BLaER1 (cell line): ENCODE data around the gene URM1.
A peak's percentile ranks its signal among the peaks of the same experiment; 100 is the strongest.
"Not testable (repeated sequence)": the region's sequence is repeated elsewhere in the genome, so short reads cannot be mapped to it uniquely, and the experiment has no call there.

Experiments
- H3K27ac ChIP-seq: shearing (Covaris generic); formaldehyde crosslinking; 2 replicates; pipeline ENCODE4 v1.8.1; 2022
- H3K27me3 ChIP-seq: shearing (Covaris generic); formaldehyde crosslinking; 2 replicates; pipeline ENCODE4 v1.8.1; 2022
- H3K36me3 ChIP-seq: shearing (Covaris generic); formaldehyde crosslinking; 2 replicates; pipeline ENCODE4 v1.8.1; 2022
- H3K4me1 ChIP-seq: shearing (Covaris generic); formaldehyde crosslinking; 2 replicates; pipeline ENCODE4 v1.8.1; 2022
- H3K4me2 ChIP-seq: shearing (Covaris generic); formaldehyde crosslinking; 2 replicates; pipeline ENCODE4 v1.8.1; 2022
- H3K4me3 ChIP-seq: shearing (Covaris generic); formaldehyde crosslinking; 2 replicates; pipeline ENCODE4 v1.8.1; 2022
- H3K9ac ChIP-seq: shearing (Covaris generic); formaldehyde crosslinking; 2 replicates; pipeline ENCODE4 v1.8.1; 2022
- H3K9me3 ChIP-seq: shearing (Covaris generic); formaldehyde crosslinking; 2 replicates; pipeline ENCODE4 v1.8.1; 2022
- H4K20me1 ChIP-seq: shearing (Covaris generic); formaldehyde crosslinking; 2 replicates; pipeline ENCODE4 v1.8.1; 2022
- Cebpa-rat ChIP-seq: shearing (Covaris generic); IDR thresholded peaks from 2 replicates; pipeline ENCODE4 v1.8.1; 2022

The URM1 gene

DNA sequence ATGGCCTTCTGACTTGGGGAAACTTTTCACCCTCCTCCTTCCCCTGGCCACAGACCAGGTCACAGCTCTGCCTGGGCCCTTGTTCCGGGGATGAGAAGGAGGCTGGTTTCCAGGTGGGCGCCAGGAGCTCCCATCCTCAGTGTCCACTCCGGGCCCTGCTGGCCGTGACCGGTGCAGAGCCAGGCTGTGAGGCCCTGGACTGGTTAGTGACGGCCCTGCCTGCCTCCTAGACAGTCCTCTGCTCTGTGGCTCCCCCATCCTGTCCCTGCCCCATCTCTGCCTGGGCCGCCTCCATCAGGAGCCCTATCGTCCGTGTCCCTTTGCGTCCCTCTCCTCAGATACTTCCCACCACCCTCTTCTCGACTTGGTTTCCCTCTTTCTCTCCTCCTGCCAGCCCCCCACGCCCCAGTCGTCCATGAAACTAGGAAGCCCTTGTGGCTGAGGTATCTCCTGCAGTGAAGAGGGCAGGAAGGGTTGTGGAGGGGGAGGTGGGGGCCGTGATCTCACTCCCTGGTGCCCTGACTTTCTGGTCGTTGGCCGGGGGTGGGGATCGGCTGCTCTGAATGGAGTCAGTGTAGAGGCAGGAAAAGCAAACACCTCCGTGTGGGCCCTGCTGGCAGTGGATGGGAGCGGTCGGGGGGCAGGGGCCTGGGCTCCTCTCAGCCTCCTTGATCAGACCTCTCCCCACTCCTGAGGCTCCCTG is 34.1 kb downstream of the URM1 start:
- H3K27ac ChIP-seq: no peak overlapping the region
- H4K20me1 ChIP-seq: no peaks in the 10 kb centered on the region
- no peak overlapping the region for H3K4me3 ChIP-seq
- no peak overlapping the region for H3K9ac ChIP-seq
- no peak overlapping the region for H3K4me2 ChIP-seq
- no peaks in the 10 kb centered on the region for H3K9me3 ChIP-seq
- no peak for TF ChIP-seq Cebpa-rat
- H3K36me3 ChIP-seq: no peaks in the 10 kb centered on the region
- H3K4me1 ChIP-seq: peaks cover 18% of the 10 kb centered on the region; the same call in 1 of the 2 replicates
- no peaks in the 10 kb centered on the region for H3K27me3 ChIP-seq

DNA sequence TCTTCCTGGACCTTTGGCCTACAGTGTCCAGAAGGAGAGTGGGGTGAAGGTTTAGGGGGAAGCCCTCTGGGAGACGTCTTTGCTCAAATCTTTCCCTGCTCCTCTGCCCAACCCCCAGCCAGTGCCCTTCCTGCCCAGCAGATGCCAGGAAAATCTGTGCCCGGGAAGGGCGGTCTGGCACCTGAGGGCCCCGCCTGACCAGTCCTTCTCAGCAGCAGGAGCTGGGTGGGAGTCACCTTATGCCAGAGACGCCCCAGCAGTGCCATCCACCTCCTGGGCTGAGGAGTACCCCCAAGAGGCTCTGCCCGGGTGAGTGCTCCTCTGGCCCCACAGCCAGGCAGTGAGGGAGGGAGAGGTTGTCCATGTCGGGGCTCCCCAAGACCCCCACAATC is 34.6 kb downstream of the URM1 start:
- no peak for TF ChIP-seq Cebpa-rat
- Histone ChIP-seq H4K20me1 (no peaks in the 10 kb centered on the region), H3K27ac (no peak overlapping the region), H3K27me3 (no peaks in the 10 kb centered on the region), H3K4me1 (peaks cover 18% of the 10 kb centered on the region; the same call in 1 of the 2 replicates), H3K9me3 (no peaks in the 10 kb centered on the region), H3K9ac (no peak overlapping the region), H3K4me2 (no peak overlapping the region), H3K4me3 (no peak overlapping the region), H3K36me3 (no peaks in the 10 kb centered on the region)

DNA sequence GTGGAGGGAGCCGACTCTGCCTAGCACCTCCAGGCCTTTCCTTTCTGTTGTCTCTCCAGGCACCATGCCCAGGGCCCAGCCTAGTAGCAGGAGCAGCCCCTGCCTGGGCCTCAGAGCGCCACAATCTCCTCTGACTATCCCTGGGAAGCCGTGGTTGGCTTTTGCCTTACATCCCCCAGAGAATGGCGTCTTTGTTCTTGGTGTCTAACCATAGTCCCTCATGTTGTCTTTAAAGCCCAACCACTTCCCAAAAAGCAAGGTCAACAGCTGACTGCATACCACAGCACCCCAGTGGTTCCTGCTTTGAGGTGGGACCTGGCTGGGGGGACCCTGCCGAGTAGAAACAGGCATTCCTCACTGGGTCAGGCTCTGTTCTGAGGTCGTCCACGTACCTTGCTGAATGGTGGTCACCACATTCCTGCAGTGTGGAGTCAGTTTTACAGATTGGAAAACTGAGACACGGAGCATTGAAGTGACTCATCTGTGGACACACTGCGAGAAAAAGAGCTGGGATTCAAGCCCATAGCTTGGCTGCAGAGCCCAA is 35.7 kb downstream of the URM1 start:
- H3K9ac ChIP-seq: no peak overlapping the region
- no peaks in the 10 kb centered on the region for H4K20me1 ChIP-seq
- no peak overlapping the region for H3K27ac ChIP-seq
- H3K36me3 ChIP-seq: no peaks in the 10 kb centered on the region
- no peak overlapping the region for H3K4me3 ChIP-seq
- no peaks in the 10 kb centered on the region for H3K9me3 ChIP-seq
- TF ChIP-seq Cebpa-rat: no peak
- no peak overlapping the region for H3K4me2 ChIP-seq
- no peaks in the 10 kb centered on the region for H3K27me3 ChIP-seq
- peaks cover 24% of the 10 kb centered on the region for H3K4me1 ChIP-seq

DNA sequence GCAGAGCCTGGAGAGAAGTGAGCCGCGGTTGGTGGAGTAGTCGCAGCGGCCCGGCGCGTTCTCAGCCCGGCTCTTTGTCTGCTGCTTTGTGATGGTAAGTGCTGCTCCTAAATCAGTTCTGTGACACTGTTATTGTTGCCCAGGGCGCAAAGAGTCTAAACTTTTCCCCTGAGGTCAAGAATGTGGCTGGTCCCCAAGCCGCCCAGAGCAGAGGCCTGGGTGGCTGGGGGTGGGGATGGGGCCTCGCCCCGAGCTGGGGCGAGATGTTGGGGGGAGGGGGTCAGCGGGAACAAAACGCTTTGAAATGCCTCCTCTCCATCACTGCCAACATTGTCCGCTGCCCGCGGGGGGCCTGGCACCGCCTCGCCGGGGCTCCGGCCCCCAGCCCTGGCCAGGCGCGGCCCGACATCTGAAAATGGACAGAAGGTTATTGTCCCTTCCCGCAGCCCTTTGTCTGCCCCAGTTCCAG is 37.8 kb downstream of the URM1 start:
- Histone ChIP-seq H3K4me1 (peaks cover 31% of the 10 kb centered on the region), H3K27ac (no peak overlapping the region), H3K4me3 (no peak overlapping the region), H3K9ac (no peak overlapping the region), H4K20me1 (no peaks in the 10 kb centered on the region), H3K4me2 (no peak overlapping the region), H3K9me3 (no peaks in the 10 kb centered on the region), H3K36me3 (no peaks in the 10 kb centered on the region), H3K27me3 (no peaks in the 10 kb centered on the region)
- TF ChIP-seq Cebpa-rat: no peak

- Histone ChIP-seq H3K27me3 (no peaks in the 10 kb centered on the region), H3K36me3 (no peaks in the 10 kb centered on the region)
Observed at GRCh38 chr9:128409450-128409849, 38.3 kb downstream of the URM1 start.

DNA sequence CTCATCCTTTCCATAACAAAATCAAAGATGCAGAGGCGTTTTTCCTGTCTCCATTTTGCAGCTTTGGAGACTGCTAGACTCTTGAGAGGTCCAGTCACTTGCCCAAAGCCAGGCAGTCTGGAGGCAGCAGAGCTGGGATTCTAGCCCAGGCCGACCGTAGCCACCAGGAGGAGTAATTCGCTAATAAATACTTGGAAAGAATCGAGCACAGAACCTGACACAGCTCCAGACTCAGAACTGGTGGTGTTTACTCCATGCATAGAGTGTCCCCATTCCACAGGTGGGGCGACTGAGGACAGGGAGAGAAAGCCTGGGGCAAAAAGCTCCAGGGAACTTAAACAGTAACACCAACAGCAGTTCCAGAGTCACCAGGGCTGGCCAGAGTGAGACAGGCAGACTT is 38.8 kb downstream of the URM1 start:
- H3K9ac ChIP-seq: no peak overlapping the region
- H3K9me3 ChIP-seq: no peaks in the 10 kb centered on the region
- no peak for TF ChIP-seq Cebpa-rat
- H3K4me2 ChIP-seq: no peak overlapping the region
- H3K27ac ChIP-seq: no peak overlapping the region
- H3K4me3 ChIP-seq: no peak overlapping the region
- peaks cover 31% of the 10 kb centered on the region for H3K4me1 ChIP-seq
- no peaks in the 10 kb centered on the region for H3K27me3 ChIP-seq
- H4K20me1 ChIP-seq: no peaks in the 10 kb centered on the region
- no peaks in the 10 kb centered on the region for H3K36me3 ChIP-seq

More at GRCh38 chr9:128409450-128409849, 38.3 kb downstream of the URM1 start:
- Histone ChIP-seq H3K9ac (no peak overlapping the region), H3K9me3 (no peaks in the 10 kb centered on the region), H3K4me1 (peaks cover 31% of the 10 kb centered on the region), H3K4me3 (no peak overlapping the region), H4K20me1 (no peaks in the 10 kb centered on the region), H3K27ac (no peak overlapping the region), H3K4me2 (no peak overlapping the region)
- no peak for TF ChIP-seq Cebpa-rat

DNA sequence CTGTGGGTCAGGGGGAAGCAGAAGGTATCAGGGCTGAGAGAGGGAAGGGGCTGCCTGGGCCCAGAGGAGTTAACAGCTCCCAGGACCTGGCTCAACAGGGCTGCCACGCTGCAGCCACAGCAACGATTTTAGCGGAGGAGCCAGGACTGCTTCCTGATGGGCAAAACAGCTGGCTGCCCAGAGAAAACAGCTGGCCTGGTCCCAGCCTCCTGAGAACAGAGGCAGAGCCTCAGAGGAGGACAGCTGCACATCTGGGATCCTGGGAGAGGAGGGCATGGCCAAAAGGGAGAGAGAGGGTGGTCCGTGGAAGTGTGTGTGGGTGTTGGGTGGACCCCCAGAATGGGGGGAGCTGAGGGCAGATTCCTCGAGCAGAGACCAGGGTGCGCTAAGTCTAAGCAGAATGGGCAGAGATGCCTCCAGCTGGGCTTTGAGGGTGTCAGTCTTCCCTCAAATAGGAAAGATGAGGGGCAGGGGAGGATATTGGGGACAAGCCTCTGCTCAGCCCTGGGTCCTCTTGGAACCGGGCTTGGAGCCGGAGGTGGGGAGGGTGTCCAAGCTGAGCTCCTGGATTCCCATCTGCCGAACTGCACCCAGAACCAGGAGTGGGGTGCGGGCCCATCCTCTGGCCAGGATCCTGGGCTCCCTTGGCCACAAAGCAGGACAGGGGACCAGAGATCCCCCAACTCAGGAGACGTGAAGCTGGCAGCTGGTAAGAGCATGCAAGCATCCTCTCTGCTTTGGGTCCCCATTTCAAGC is 40.4 kb downstream of the URM1 start:
- TF ChIP-seq Cebpa-rat: no peak
- Histone ChIP-seq H3K36me3 (no peaks in the 10 kb centered on the region), H3K4me1 (peaks cover 37% of the 10 kb centered on the region), H3K4me2 (peak overlapping the region; percentile 43), H3K27ac (no peak overlapping the region), H3K9me3 (no peaks in the 10 kb centered on the region), H3K4me3 (no peak overlapping the region), H4K20me1 (no peaks in the 10 kb centered on the region), H3K9ac (no peak overlapping the region), H3K27me3 (no peaks in the 10 kb centered on the region)

DNA sequence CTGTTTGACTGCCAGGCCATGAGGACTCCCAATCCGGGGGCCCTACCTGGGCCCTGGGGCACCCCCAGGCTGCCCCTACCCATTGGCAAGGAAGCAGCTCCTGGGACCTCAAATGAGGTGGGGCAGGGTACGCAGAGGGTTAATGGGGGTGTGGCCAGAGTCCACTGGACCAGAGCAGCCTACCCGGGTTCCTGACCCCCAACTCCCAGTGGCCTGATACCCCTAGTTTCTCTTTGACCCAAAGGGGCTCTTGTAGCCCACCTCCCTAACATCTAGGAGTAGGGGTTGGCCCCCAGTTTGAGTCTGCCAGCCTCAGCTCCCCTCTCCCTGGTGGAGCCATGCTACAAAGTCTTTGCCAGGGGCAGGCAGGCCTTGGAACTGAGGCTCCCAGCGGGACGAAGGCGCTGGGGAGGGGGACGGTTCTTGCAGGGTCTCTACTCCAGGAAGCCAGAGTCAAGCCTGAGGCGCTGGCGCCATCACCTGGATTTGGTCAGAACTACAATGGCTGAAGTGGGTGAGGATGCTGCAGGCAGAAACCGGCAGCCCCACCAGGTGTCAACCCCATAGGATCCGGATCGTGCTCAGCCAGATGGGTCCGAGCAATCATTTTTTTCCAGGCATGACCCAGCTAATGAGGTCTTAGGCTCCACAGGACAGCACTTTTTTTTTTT is 41.1 kb downstream of the URM1 start:
- Histone ChIP-seq H3K4me1 (peaks cover 38% of the 10 kb centered on the region), H3K27me3 (no peaks in the 10 kb centered on the region), H3K4me3 (no peak overlapping the region), H3K36me3 (no peaks in the 10 kb centered on the region), H3K9ac (no peak overlapping the region), H3K4me2 (peak overlapping the region; percentile 43), H3K9me3 (no peaks in the 10 kb centered on the region), H4K20me1 (no peaks in the 10 kb centered on the region), H3K27ac (no peak overlapping the region)
- TF ChIP-seq Cebpa-rat: no peak

DNA sequence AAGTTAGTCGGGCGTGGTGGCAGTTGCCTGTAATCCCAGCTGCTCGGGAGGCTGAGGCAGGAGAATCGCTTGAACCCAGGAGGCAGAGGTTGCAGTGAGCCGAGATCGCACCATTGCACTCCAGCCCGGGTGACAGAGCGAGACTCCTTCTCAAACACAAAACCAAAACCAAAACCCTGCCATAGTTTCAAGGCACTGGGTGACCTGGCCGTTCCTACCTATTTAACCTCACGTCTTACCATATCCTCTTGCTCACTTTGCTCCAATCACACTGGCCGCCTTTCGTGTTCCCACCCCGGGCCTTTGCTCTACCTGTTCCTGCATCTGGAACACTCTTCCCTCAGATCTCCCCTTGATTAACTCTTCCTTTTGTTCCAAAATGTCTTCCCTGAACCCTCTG is 42.6 kb downstream of the URM1 start:
- H4K20me1 ChIP-seq, H3K27me3 ChIP-seq, H3K4me3 ChIP-seq, H3K9ac ChIP-seq, H3K4me2 ChIP-seq, H3K36me3 ChIP-seq, H3K27ac ChIP-seq, H3K9me3 ChIP-seq: not testable (repeated sequence)
- peaks cover 46% of the 10 kb centered on the region for H3K4me1 ChIP-seq

- TF ChIP-seq Cebpa-rat: no peak
- Histone ChIP-seq H3K9ac (no peak overlapping the region), H4K20me1 (no peaks in the 10 kb centered on the region)
Observed at GRCh38 chr9:128414461-128414860, 43.3 kb downstream of the URM1 start.

More at GRCh38 chr9:128414461-128414860, 43.3 kb downstream of the URM1 start:
- Histone ChIP-seq H3K27ac (no peak overlapping the region), H3K4me1 (peaks cover 53% of the 10 kb centered on the region), H3K9me3 (no peaks in the 10 kb centered on the region), H3K4me3 (no peak overlapping the region), H3K4me2 (no peak overlapping the region), H3K36me3 (no peaks in the 10 kb centered on the region), H3K27me3 (peaks cover 8% of the 10 kb centered on the region)
